GM10266 (cell line): Measurements from ENCODE around the gene SRGAP1.

Experiments used
- DNase-seq: peaks from one replicate; pipeline ENCODE4 v3.0.0; 2012; ENCODE audit errors: extremely low spot score
- CTCF ChIP-seq: IDR thresholded peaks from 2 replicates; pipeline ENCODE4 v1.5.1; 2012; ENCODE audit warnings: mild to moderate bottlenecking, low read depth; ENCODE audit not compliant: control insufficient read depth, insufficient read depth; ENCODE audit errors: missing control alignments

Gene SRGAP1

GRCh38 chr12:64018524-64018923, 174.0 kb downstream of the SRGAP1 start:
- no peak for DNase-seq

GRCh38 chr12:64019101-64019500, 174.6 kb downstream of the SRGAP1 start:
- no peak for DNase-seq
- TF ChIP-seq CTCF: no peak

More at GRCh38 chr12:64018524-64018923, 174.0 kb downstream of the SRGAP1 start:
- TF ChIP-seq CTCF: no peak

GRCh38 chr12:64019654-64020053, 175.2 kb downstream of the SRGAP1 start:
- no peak for TF ChIP-seq CTCF
- DNase-seq: no peak

- TF ChIP-seq CTCF: no peak
These were observed 180.9 kb downstream of the SRGAP1 start for GRCh38 chr12:64025174-64025958.

GRCh38 chr12:64027311-64027710, 182.8 kb downstream of the SRGAP1 start:
- TF ChIP-seq CTCF: no peak
- no peak for DNase-seq

More at GRCh38 chr12:64025174-64025958, 180.9 kb downstream of the SRGAP1 start:
- no peak for DNase-seq

- TF ChIP-seq CTCF: no peak
- no peak for DNase-seq
These were observed 184.0 kb downstream of the SRGAP1 start for GRCh38 chr12:64028541-64028940.

- TF ChIP-seq CTCF: no peak
- no peak for DNase-seq
These were observed 184.7 kb downstream of the SRGAP1 start for GRCh38 chr12:64029013-64029857.
